Neural cell (in vitro differentiated cells): ENCODE results near the gene NCKAP1.

Experiments
- EZH2 ChIP-seq: fragments of 200-600, 300-800 bp; shearing (Covaris generic), sonication (generic); IDR thresholded peaks from 2 replicates; pipeline ENCODE4 v1.6.1; 2014; ENCODE audit warnings: antibody characterized with exemption, low read length, borderline replicate concordance, mild to moderate bottlenecking; ENCODE audit not compliant: insufficient read depth, poor library complexity, severe bottlenecking
- MXI1 ChIP-seq: fragments of 450-650 bp; conservative IDR thresholded peaks from 2 replicates; pipeline ENCODE4 v1.6.1; 2014; ENCODE audit warnings: antibody characterized with exemption, mild to moderate bottlenecking; ENCODE audit not compliant: poor library complexity, severe bottlenecking
- RAD21 ChIP-seq: fragments of 450-650 bp; conservative IDR thresholded peaks from 2 replicates; pipeline ENCODE4 v1.6.1; 2014; ENCODE audit warnings: antibody characterized with exemption, mild to moderate bottlenecking, moderate library complexity
- TAF1 ChIP-seq: IDR thresholded peaks from 2 replicates; pipeline ENCODE4 v1.6.1; 2012; ENCODE audit warnings: low read depth

GRCh38 chr2:183070942-183071844, 32.9 kb upstream of the NCKAP1 start:
- TF ChIP-seq MXI1 = no peak
- TF ChIP-seq TAF1 = no peak
- no peak for TF ChIP-seq RAD21
- TF ChIP-seq EZH2 = no peak
